Measurements from ENCODE around the gene RNF113B. TPM values are rescaled to one million over a fixed set of nuclear protein-coding genes. Genes with fewer than 3 reads are reported as not detected.

The RNF113B gene
- polyA plus RNA-seq, 2 of the 4 experiments (the other 2 are of a cell fraction) = not detected

- FAIRE-seq = no peak
- POLR2A ChIA-PET = no interaction called here
- CTCF ChIA-PET = no interaction called here
Measured at GRCh38 chr13:98208606-98209005, 31.5 kb upstream of the RNF113B start.

GRCh38 chr13:98207416-98207815 is 30.3 kb upstream of the RNF113B start:
- peaks cover 7% of the 10 kb centered on the region; the same call in 1 of the 3 replicates for H3K9me3 ChIP-seq
- no peak for FAIRE-seq
- peak overlapping the region; percentile 14; the same call in 1 of the 3 replicates for H3K4me2 ChIP-seq
- ATAC-seq = no peak; a peak in 1 of 6 replicates
- POLR2A ChIA-PET = no interaction called here
- H3K4me1 ChIP-seq = 0 out of 3 replicates have a peak, but pooled peaks cover 5% of the 10 kb centered on the region
- DNase-seq (ENCODE audit: low read depth in 1 of 2, low spot score in 1 of 2) = no peak
- TF ChIP-seq ZNF302 (CRISPR knock-in tag; IDR thresholded peaks at IDR 0.05) (no peak), HOXA7 (CRISPR knock-in tag; IDR thresholded peaks at IDR 0.05) (no peak)
- CTCF ChIA-PET = no interaction called here
- WGBS (ENCODE audit: missing lambda C conversion rate) = 40% methylated on average over 3 of the region's 4 CpGs
- H3K4me3 ChIP-seq = no peak overlapping the region
- H3K27ac ChIP-seq = no peak overlapping the region

More at GRCh38 chr13:98208606-98209005, 31.5 kb upstream of the RNF113B start:
- WGBS (ENCODE audit: missing lambda C conversion rate) = 93% methylated on average over 5 of the region's 5 CpGs
- no peak overlapping the region for H3K4me3 ChIP-seq
- no peak for ATAC-seq
- H3K27ac ChIP-seq = no peak overlapping the region
- H3K4me1 ChIP-seq = 0 out of 3 replicates have a peak, but pooled peaks cover 5% of the 10 kb centered on the region
- DNase-seq (ENCODE audit: low read depth in 1 of 2, low spot score in 1 of 2) = no peak
- peaks cover 7% of the 10 kb centered on the region; the same call in 1 of the 3 replicates for H3K9me3 ChIP-seq
- no peak overlapping the region for H3K4me2 ChIP-seq
- TF ChIP-seq MAX (IDR thresholded peaks at IDR 0.05) (no peak), CBX2 (IDR thresholded peaks at IDR 0.05; ENCODE audit: borderline replicate concordance, low read depth) (no peak), RARB (CRISPR knock-in tag; IDR thresholded peaks at IDR 0.05) (no peak), RAD21 (conservative IDR thresholded peaks at IDR 0.05 in 1 of 2, IDR thresholded peaks at IDR 0.05 in 1 of 2) (no peak), KDM5A (IDR thresholded peaks at IDR 0.05) (no peak), RFX5 (IDR thresholded peaks at IDR 0.05) (no peak), PHF8 (IDR thresholded peaks at IDR 0.05; ENCODE audit: borderline replicate concordance, low read depth) (no peak), HOXA7 (CRISPR knock-in tag; IDR thresholded peaks at IDR 0.05) (no peak), MYC (IDR thresholded peaks at IDR 0.05; ENCODE audit: borderline replicate concordance, low read length) (no peak), EHMT2 (IDR thresholded peaks at IDR 0.05; ENCODE audit: low read depth) (no peak), FOSL2 (IDR thresholded peaks at IDR 0.05) (no peak), FOSL2 (CRISPR knock-in tag; IDR thresholded peaks at IDR 0.05) (no peak), ZFP36 (IDR thresholded peaks at IDR 0.05; ENCODE audit: borderline replicate concordance, partially characterized antibody) (no peak), HDAC2 (IDR thresholded peaks at IDR 0.05) (no peak), NFE2L2 (conservative IDR thresholded peaks at IDR 0.05; ENCODE audit: low read length) (no peak), ZSCAN20 (CRISPR knock-in tag; IDR thresholded peaks at IDR 0.05) (no peak), SREBF2 (IDR thresholded peaks at IDR 0.05) (no peak), KDM1A (IDR thresholded peaks at IDR 0.05; ENCODE audit: low read depth) (no peak), POLR2AphosphoS2 (conservative IDR thresholded peaks at IDR 0.05; ENCODE audit: low read length) (no peak)

GRCh38 chr13:98206946-98207345 is 29.9 kb upstream of the RNF113B start:
- Histone ChIP-seq H3K4me1 (0 out of 3 replicates have a peak, but pooled peaks cover 5% of the 10 kb centered on the region), H3K4me2 (peak overlapping the region; percentile 14; the same call in 1 of the 3 replicates), H3K27ac (no peak overlapping the region), H3K4me3 (no peak overlapping the region), H3K9me3 (peaks cover 7% of the 10 kb centered on the region; the same call in 1 of the 3 replicates)
- ATAC-seq (no peak), DNase-seq (ENCODE audit: low read depth in 1 of 2, low spot score in 1 of 2) (no peak), FAIRE-seq (no peak)
- CTCF ChIA-PET = no interaction called here
- 50% methylated on average over 4 of the region's 4 CpGs for WGBS (ENCODE audit: missing lambda C conversion rate)
- POLR2A ChIA-PET = no interaction called here
- no peak for TF ChIP-seq MAZ (IDR thresholded peaks at IDR 0.05; ENCODE audit: borderline replicate concordance, low read depth, low read length)
- no peak for TF ChIP-seq HOXB5 (CRISPR knock-in tag; IDR thresholded peaks at IDR 0.05)
- TF ChIP-seq POLR2A (IDR thresholded peaks at IDR 0.05; ENCODE audit: low read length) = no peak
- no peak for TF ChIP-seq EHF (CRISPR knock-in tag; IDR thresholded peaks at IDR 0.05)
- no peak for TF ChIP-seq SREBF2 (IDR thresholded peaks at IDR 0.05)
- no peak for TF ChIP-seq ESRRA (IDR thresholded peaks at IDR 0.05; ENCODE audit: borderline replicate concordance, low read length)
- no peak for TF ChIP-seq FOXS1 (CRISPR knock-in tag; IDR thresholded peaks at IDR 0.05)
- no peak for TF ChIP-seq BHLHE40 (IDR thresholded peaks at IDR 0.05; ENCODE audit: low read depth, low read length)
- no peak for TF ChIP-seq HDAC2 (IDR thresholded peaks at IDR 0.05)
- no peak for TF ChIP-seq CHD2 (IDR thresholded peaks at IDR 0.05; ENCODE audit: low read length, partially characterized antibody)
- TF ChIP-seq CBX8 (IDR thresholded peaks at IDR 0.05) = no peak
- no peak for TF ChIP-seq NFE2L2 (conservative IDR thresholded peaks at IDR 0.05; ENCODE audit: low read length)
